Caco-2 (cell line): ENCODE results near the gene RNF10. TPM values are rescaled to one million over a fixed set of nuclear protein-coding genes. Genes with fewer than 3 reads are reported as not detected.

Experiments
- BruUV-seq: library from RNA; stranded (reverse); fragments of 400-500 nt; replicated peaks from 2 replicates; lab custom pipeline; 2021; lab: Mats Ljungman, UMichigan
- CTCF ChIA-PET: fragments of 300-600 bp; sonication (Branson Sonifier 250); formaldehyde crosslinking; loops from one replicate; lab custom pipeline; 2022; ENCODE audit warnings: antibody characterized with exemption; lab: Charles Lee
- POLR2A ChIA-PET: fragments of 300-600 bp; sonication (Branson Sonifier 250); formaldehyde crosslinking; loops from one replicate; lab custom pipeline; 2022; ENCODE audit warnings: antibody characterized with exemption; lab: Charles Lee
- DNase-seq, 2 experiments: peaks; one replicate each; pipeline versions ENCODE4 v3.0.0 to v3.0.0-alpha.2; 2020 to 2022
- H3K27me3 ChIP-seq: replicated peaks from 2 replicates; pipeline ENCODE4 v1.6.0; 2011; ENCODE audit warnings: low read length; ENCODE audit not compliant: control insufficient read depth, insufficient read depth
- H3K36me3 ChIP-seq: 2 replicates; pipeline ENCODE4 v1.5.1; 2011; ENCODE audit warnings: low read length; ENCODE audit not compliant: control insufficient read depth, insufficient read depth
- H3K4me1 ChIP-seq: fragments of 250-450 bp; sonication (Bioruptor Pico); 2 replicates; pipeline ENCODE4 v1.5.1; 2020; ENCODE audit warnings: mild to moderate bottlenecking
- H3K4me3 ChIP-seq: 2 replicates; pipeline ENCODE4 v1.5.1; 2011; ENCODE audit warnings: low read depth, mild to moderate bottlenecking, control low read depth, low read length
- H3K9me3 ChIP-seq: fragments of 250-450 bp; sonication (Bioruptor Pico); 2 replicates; pipeline ENCODE4 v1.5.1; 2020; ENCODE audit warnings: mild to moderate bottlenecking, moderate library complexity
- H3K27ac Mint-ChIP-seq: one replicate; pipeline ENCODE4 v1.8.0; 2022; ENCODE audit warnings: mixed read lengths; ENCODE audit not compliant: unreplicated experiment
- H3K27me3 Mint-ChIP-seq: one replicate; pipeline ENCODE4 v1.8.0; 2022; ENCODE audit warnings: mixed read lengths; ENCODE audit not compliant: insufficient read depth, unreplicated experiment
- H3K36me3 Mint-ChIP-seq: one replicate; pipeline ENCODE4 v1.8.0; 2022; ENCODE audit warnings: mild to moderate bottlenecking, mixed read lengths; ENCODE audit not compliant: insufficient read depth, unreplicated experiment
- H3K4me1 Mint-ChIP-seq: one replicate; pipeline ENCODE4 v1.8.0; 2022; ENCODE audit warnings: low read depth, mixed read lengths; ENCODE audit not compliant: unreplicated experiment
- H3K4me3 Mint-ChIP-seq: one replicate; pipeline ENCODE4 v1.8.0; 2022; ENCODE audit warnings: mild to moderate bottlenecking, moderate library complexity, mixed read lengths; ENCODE audit not compliant: unreplicated experiment
- H3K9me3 Mint-ChIP-seq: one replicate; pipeline ENCODE4 v1.8.0; 2022; ENCODE audit warnings: mixed read lengths; ENCODE audit not compliant: unreplicated experiment
- intact Hi-C: fragments of 100-400 bp; cut with micrococcal nuclease; formaldehyde crosslinking; loops from one replicate; pipeline ENCODE4 v1.10.0; 2022; ENCODE audit not compliant: unreplicated experiment
- total RNA-seq: library from RNA; stranded (reverse); gene quantifications from 2 replicates; pipeline ENCODE4 v1.2.3, GENCODE V29; 2022
- TF ChIP-seq, protein P1 (sequence below), 2 experiments: fragments of 200-600 bp in 1 of 2; IDR thresholded peaks; 1 replicate in 1 of 2; 2 replicates in 1 of 2; pipeline versions ENCODE4 v1.5.1 to v1.8.0; 2011 to 2022; ENCODE audit warnings: antibody characterized with exemption in 1 of 2, control low read depth in 1 of 2, inconsistent platforms in 1 of 2, low read depth in 1 of 2, low read length in 1 of 2, mild to moderate bottlenecking in 1 of 2, moderate library complexity in 1 of 2; ENCODE audit not compliant: insufficient read depth in 1 of 2, severe bottlenecking in 1 of 2, unreplicated experiment in 1 of 2

The RNF10 gene
- total RNA-seq, 1 experiment from 2014 or later = 133 TPM

GRCh38 chr12:120586860-120587259 lies 52.7 kb downstream of the RNF10 start:
- Mint-ChIP-seq H3K4me1 (no peaks in the 10 kb centered on the region), H3K27ac (no peak overlapping the region), H3K36me3 (peaks cover 2% of the 10 kb centered on the region), H3K27me3 (no peaks in the 10 kb centered on the region), H3K4me3 (no peak overlapping the region), H3K9me3 (no peaks in the 10 kb centered on the region)
- POLR2A ChIA-PET = no interaction called here
- Histone ChIP-seq H3K36me3 (no peaks in the 10 kb centered on the region), H3K9me3 (no peaks in the 10 kb centered on the region), H3K27me3 (no peaks in the 10 kb centered on the region), H3K4me1 (no peaks in the 10 kb centered on the region), H3K4me3 (no peak overlapping the region)
- CTCF ChIA-PET = interaction anchor here (0.7 kb wide), 1 partner anchor 60 kb away, joined by 3 read pairs; no protein-coding TSS in a partner anchor
- DNase-seq = no peak
- intact Hi-C loops = no loop called here
- TF ChIP-seq, protein P1, sequence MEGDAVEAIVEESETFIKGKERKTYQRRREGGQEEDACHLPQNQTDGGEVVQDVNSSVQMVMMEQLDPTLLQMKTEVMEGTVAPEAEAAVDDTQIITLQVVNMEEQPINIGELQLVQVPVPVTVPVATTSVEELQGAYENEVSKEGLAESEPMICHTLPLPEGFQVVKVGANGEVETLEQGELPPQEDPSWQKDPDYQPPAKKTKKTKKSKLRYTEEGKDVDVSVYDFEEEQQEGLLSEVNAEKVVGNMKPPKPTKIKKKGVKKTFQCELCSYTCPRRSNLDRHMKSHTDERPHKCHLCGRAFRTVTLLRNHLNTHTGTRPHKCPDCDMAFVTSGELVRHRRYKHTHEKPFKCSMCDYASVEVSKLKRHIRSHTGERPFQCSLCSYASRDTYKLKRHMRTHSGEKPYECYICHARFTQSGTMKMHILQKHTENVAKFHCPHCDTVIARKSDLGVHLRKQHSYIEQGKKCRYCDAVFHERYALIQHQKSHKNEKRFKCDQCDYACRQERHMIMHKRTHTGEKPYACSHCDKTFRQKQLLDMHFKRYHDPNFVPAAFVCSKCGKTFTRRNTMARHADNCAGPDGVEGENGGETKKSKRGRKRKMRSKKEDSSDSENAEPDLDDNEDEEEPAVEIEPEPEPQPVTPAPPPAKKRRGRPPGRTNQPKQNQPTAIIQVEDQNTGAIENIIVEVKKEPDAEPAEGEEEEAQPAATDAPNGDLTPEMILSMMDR (IDR thresholded peaks at IDR 0.05; ENCODE audit: insufficient read depth in 1 of 2, low read depth in 1 of 2, low read length in 1 of 2, severe bottlenecking in 1 of 2, unreplicated experiment in 1 of 2) = no peak
- BruUV-seq = no TSS peak

GRCh38 chr12:120588371-120588770 lies 54.2 kb downstream of the RNF10 start:
- H3K9me3 Mint-ChIP-seq = no peaks in the 10 kb centered on the region
- DNase-seq = no peak
- no peaks in the 10 kb centered on the region for H3K27me3 Mint-ChIP-seq
- H3K27ac Mint-ChIP-seq = no peak overlapping the region
- H3K4me3 Mint-ChIP-seq = no peak overlapping the region
- no TSS peak for BruUV-seq
- no peaks in the 10 kb centered on the region for H3K27me3 ChIP-seq
- no peak overlapping the region for H3K4me3 ChIP-seq
- no peaks in the 10 kb centered on the region for H3K4me1 ChIP-seq
- TF ChIP-seq, protein P1 (IDR thresholded peaks at IDR 0.05; ENCODE audit: insufficient read depth in 1 of 2, low read depth in 1 of 2, low read length in 1 of 2, severe bottlenecking in 1 of 2, unreplicated experiment in 1 of 2) = no peak
- H3K9me3 ChIP-seq = no peaks in the 10 kb centered on the region
- H3K4me1 Mint-ChIP-seq = no peaks in the 10 kb centered on the region
- H3K36me3 ChIP-seq = no peaks in the 10 kb centered on the region
- intact Hi-C loops = no loop called here
- H3K36me3 Mint-ChIP-seq = no peaks in the 10 kb centered on the region
- ChIA-PET CTCF (no interaction called here), POLR2A (no interaction called here)

DNA sequence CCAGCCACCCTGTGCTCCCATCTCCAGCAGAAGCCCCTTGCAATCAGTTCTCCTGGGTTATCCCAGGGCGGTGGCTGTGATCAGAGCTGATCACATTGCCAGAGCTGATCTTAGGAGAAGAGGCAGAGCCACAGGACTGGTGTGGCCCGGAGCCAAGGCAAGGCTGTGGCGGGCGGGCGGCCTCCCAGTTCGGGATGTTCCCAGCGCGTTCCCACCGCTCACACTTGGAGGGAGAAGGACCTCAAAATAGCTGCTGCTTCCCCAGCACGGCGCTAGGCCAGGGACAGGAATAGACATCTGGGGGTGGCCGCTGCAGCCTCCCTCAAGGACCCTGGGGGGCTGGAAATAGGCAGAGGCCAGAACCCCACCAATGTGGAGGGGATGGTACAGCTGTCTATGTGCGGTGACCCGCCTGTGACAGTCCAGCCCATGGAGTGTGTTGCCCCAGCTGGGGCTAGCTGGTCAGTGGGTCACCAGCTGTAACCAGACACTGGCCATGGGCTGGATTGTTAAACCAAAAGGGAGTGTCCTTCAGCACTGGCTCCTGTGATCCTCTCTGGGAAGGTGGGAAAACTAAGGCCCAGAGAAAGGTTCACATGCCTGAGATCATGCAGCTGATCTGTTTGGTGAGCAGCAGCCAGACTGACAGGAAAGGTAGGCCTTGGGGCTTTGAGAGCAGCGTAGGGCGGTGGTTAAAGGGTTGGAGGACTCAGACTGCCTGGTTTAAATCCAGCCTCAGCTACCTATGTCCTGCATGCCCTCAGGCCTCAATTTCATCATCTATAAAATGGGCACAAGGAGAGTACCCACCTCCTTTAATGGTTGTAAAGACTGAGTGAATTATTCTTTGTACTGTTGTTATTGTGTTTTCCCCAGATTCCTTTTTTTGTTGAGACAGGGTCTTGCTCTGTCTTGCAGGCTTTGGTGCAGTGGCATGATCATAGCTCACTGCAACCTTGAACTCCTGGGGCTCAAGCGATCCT lies 55.1 kb downstream of the RNF10 start:
- intact Hi-C loops = no loop called here
- Mint-ChIP-seq H3K27me3 (no peaks in the 10 kb centered on the region), H3K36me3 (no peaks in the 10 kb centered on the region), H3K9me3 (no peaks in the 10 kb centered on the region), H3K4me1 (no peaks in the 10 kb centered on the region), H3K27ac (no peak overlapping the region), H3K4me3 (no peak overlapping the region)
- BruUV-seq = no TSS peak
- no peak overlapping the region for H3K4me3 ChIP-seq
- H3K9me3 ChIP-seq = no peaks in the 10 kb centered on the region
- ChIA-PET CTCF (interaction anchor here (0.6 to 0.7 kb wide), 2 partner anchors 14 to 60 kb away, joined by 3 to 6 read pairs; no protein-coding TSS in a partner anchor), POLR2A (no interaction called here)
- no peaks in the 10 kb centered on the region for H3K27me3 ChIP-seq
- TF ChIP-seq, protein P1 (IDR thresholded peaks at IDR 0.05; ENCODE audit: insufficient read depth in 1 of 2, low read depth in 1 of 2, low read length in 1 of 2, severe bottlenecking in 1 of 2, unreplicated experiment in 1 of 2) = no peak
- H3K4me1 ChIP-seq = no peaks in the 10 kb centered on the region
- no peaks in the 10 kb centered on the region for H3K36me3 ChIP-seq
- DNase-seq = no peak
